H9 (cell line): ENCODE measurements around the gene C12orf57. TPM values are rescaled to one million over a fixed set of nuclear protein-coding genes. Genes with fewer than 3 reads are reported as not detected.
A peak's percentile ranks its signal among the peaks of the same experiment; 100 is the strongest.

ENCODE experiments used
- DNase-seq: peaks from one replicate; pipeline ENCODE4 v3.0.0-alpha.2; 2017
- H2AFZ ChIP-seq: one replicate; pipeline ENCODE4 v1.6.1; 2013; ENCODE audit warnings: mild to moderate bottlenecking, low read length, control low read depth, moderate library complexity
- H2AK5ac ChIP-seq: 2 replicates; pipeline ENCODE4 v1.6.1; 2013; ENCODE audit warnings: low read length, control low read depth, mixed read lengths; ENCODE audit not compliant: insufficient read length
- H2BK120ac ChIP-seq: one replicate; pipeline ENCODE4 v1.6.1; 2013; ENCODE audit warnings: low read depth, mild to moderate bottlenecking, low read length, control low read depth, inconsistent platforms; ENCODE audit not compliant: poor library complexity, severe bottlenecking
- H2BK12ac ChIP-seq: 2 replicates; pipeline ENCODE4 v1.6.1; 2013; ENCODE audit warnings: low read length, control low read depth, mixed read lengths, low read depth; ENCODE audit not compliant: insufficient read length
- H2BK15ac ChIP-seq: 2 replicates; pipeline ENCODE4 v1.6.1; 2013; ENCODE audit warnings: low read depth, low read length, control low read depth
- H2BK20ac ChIP-seq: one replicate; pipeline ENCODE4 v1.6.1; 2013; ENCODE audit warnings: low read depth, mild to moderate bottlenecking, low read length, control low read depth, inconsistent platforms; ENCODE audit not compliant: poor library complexity, severe bottlenecking
- H2BK5ac ChIP-seq: 2 replicates; pipeline ENCODE4 v1.6.1; 2013; ENCODE audit warnings: low read length, control low read depth, mixed read lengths; ENCODE audit not compliant: insufficient read length
- H3K14ac ChIP-seq: 2 replicates; pipeline ENCODE4 v1.6.1; 2013; ENCODE audit warnings: low read length, control low read depth; ENCODE audit not compliant: insufficient read depth
- H3K18ac ChIP-seq: 2 replicates; pipeline ENCODE4 v1.6.1; 2013; ENCODE audit warnings: low read depth, mild to moderate bottlenecking, mixed read lengths, low read length, control low read depth; ENCODE audit not compliant: insufficient read length
- H3K23ac ChIP-seq: 2 replicates; pipeline ENCODE4 v1.6.1; 2013; ENCODE audit warnings: low read length, control low read depth, mixed read lengths, low read depth; ENCODE audit not compliant: insufficient read length
- H3K23me2 ChIP-seq: 2 replicates; pipeline ENCODE4 v1.6.1; 2013; ENCODE audit warnings: low read depth, mild to moderate bottlenecking, mixed read lengths, low read length, control low read depth; ENCODE audit not compliant: insufficient read length, poor library complexity, severe bottlenecking
- H3K27ac ChIP-seq: 2 replicates; pipeline ENCODE4 v1.5.1; 2013; ENCODE audit warnings: low read length, control low read depth, mixed read lengths, low read depth; ENCODE audit not compliant: insufficient read length
- H3K27me3 ChIP-seq: 2 replicates; pipeline ENCODE4 v1.6.1; 2013; ENCODE audit warnings: low read length, control low read depth, inconsistent platforms; ENCODE audit not compliant: insufficient read depth
- H3K4ac ChIP-seq: 2 replicates; pipeline ENCODE4 v1.6.1; 2013; ENCODE audit warnings: low read depth, mild to moderate bottlenecking, control low read depth, inconsistent platforms, low read length, moderate library complexity
- H3K4me1 ChIP-seq: 2 replicates; pipeline ENCODE4 v1.6.1; 2013; ENCODE audit warnings: low read length, control low read depth, inconsistent platforms; ENCODE audit not compliant: insufficient read depth
- H3K4me2 ChIP-seq: 2 replicates; pipeline ENCODE4 v1.6.1; 2013; ENCODE audit warnings: low read length, control low read depth, mixed read lengths; ENCODE audit not compliant: insufficient read length, insufficient read depth
- H3K56ac ChIP-seq: 2 replicates; pipeline ENCODE4 v1.6.1; 2013; ENCODE audit warnings: low read depth, mild to moderate bottlenecking, mixed read lengths, low read length, control low read depth; ENCODE audit not compliant: insufficient read length
- H3K79me1 ChIP-seq: 2 replicates; pipeline ENCODE4 v1.6.1; 2013; ENCODE audit warnings: low read depth, mild to moderate bottlenecking, moderate library complexity, low read length, control low read depth, inconsistent platforms; ENCODE audit not compliant: insufficient read depth, poor library complexity, severe bottlenecking
- H3K79me2 ChIP-seq: 2 replicates; pipeline ENCODE4 v1.6.1; 2013; ENCODE audit warnings: low read length, control low read depth, inconsistent platforms; ENCODE audit not compliant: insufficient read depth
- H3K9ac ChIP-seq: 2 replicates; pipeline ENCODE4 v1.6.1; 2013; ENCODE audit warnings: low read length, control low read depth, mixed read lengths; ENCODE audit not compliant: insufficient read length; ENCODE audit errors: extremely low read depth
- H3K9me3 ChIP-seq: one replicate; pipeline ENCODE4 v1.6.1; 2013; ENCODE audit warnings: low read depth, low read length, inconsistent platforms; ENCODE audit not compliant: control insufficient read depth
- H3T11ph ChIP-seq: one replicate; pipeline ENCODE4 v1.6.1; 2013; ENCODE audit warnings: mild to moderate bottlenecking, low read length, control low read depth, inconsistent platforms
- H4K20me1 ChIP-seq: one replicate; pipeline ENCODE4 v1.6.1; 2013; ENCODE audit not compliant: control insufficient read depth, insufficient read length, insufficient read depth
- H4K5ac ChIP-seq: 2 replicates; pipeline ENCODE4 v1.6.1; 2013; ENCODE audit warnings: low read depth, mild to moderate bottlenecking, mixed read lengths, low read length, control low read depth; ENCODE audit not compliant: insufficient read length
- H4K8ac ChIP-seq: replicated peaks from 2 replicates; pipeline ENCODE4 v1.6.1; 2013; ENCODE audit warnings: low read length, control low read depth, mixed read lengths, low read depth; ENCODE audit not compliant: insufficient read length
- H4K91ac ChIP-seq: 2 replicates; pipeline ENCODE4 v1.6.1; 2013; ENCODE audit warnings: low read depth, mild to moderate bottlenecking, moderate library complexity, mixed read lengths, low read length, control low read depth; ENCODE audit not compliant: insufficient read length
- H3K27ac Mint-ChIP-seq, 3 experiments: 2 replicates in 2 of 3; 3 replicates in 1 of 3; pipeline ENCODE4 v1.8.0; 2020 to 2021; ENCODE audit warnings: mixed read lengths in 3 of 3, mild to moderate bottlenecking in 1 of 3, moderate library complexity in 1 of 3
- H3K27me3 Mint-ChIP-seq: 2 replicates; pipeline ENCODE4 v1.8.0; 2021; ENCODE audit warnings: low read depth, mild to moderate bottlenecking, moderate library complexity, mixed read lengths
- H3K36me3 Mint-ChIP-seq, 3 experiments: 2 replicates in 2 of 3; 3 replicates in 1 of 3; pipeline ENCODE4 v1.8.0; 2020 to 2021; ENCODE audit warnings: low read depth in 3 of 3, mixed read lengths in 3 of 3; ENCODE audit not compliant: insufficient read depth in 1 of 3
- H3K4me1 Mint-ChIP-seq, 2 experiments: 2 replicates each; pipeline ENCODE4 v1.8.0; 2020; ENCODE audit warnings: mixed read lengths in 2 of 2
- H3K4me3 Mint-ChIP-seq, 2 experiments: 2 replicates in 1 of 2; 3 replicates in 1 of 2; pipeline ENCODE4 v1.8.0; 2020 to 2021; ENCODE audit warnings: mild to moderate bottlenecking in 2 of 2, mixed read lengths in 2 of 2, moderate library complexity in 1 of 2
- H3K9me3 Mint-ChIP-seq, 2 experiments: 2 replicates in 1 of 2; 3 replicates in 1 of 2; pipeline ENCODE4 v1.8.0; 2020; ENCODE audit warnings: mild to moderate bottlenecking in 2 of 2, mixed read lengths in 2 of 2, moderate library complexity in 1 of 2
- WGBS: extraction: QIAGEN DNeasy Blood & Tissue Kit; methylation state at CpG from one replicate; pipeline ENCODE4 v1.1.7; 2013; ENCODE audit warnings: missing lambda C conversion rate, low lambda C conversion rate, mixed read lengths; ENCODE audit not compliant: insufficient read length; ENCODE audit errors: extremely low coverage; 5-methylcytosine and 5-hydroxymethylcytosine counted together
- total RNA-seq: library from RNA; stranded (reverse); gene quantifications from 2 replicates; pipeline ENCODE4 v1.2.1, GENCODE V29; 2021
- TF ChIP-seq, protein P1 (sequence below): fragments of 200-600 bp; sonication (generic); conservative IDR thresholded peaks from 3 replicates; pipeline ENCODE4 v1.8.0; 2021; ENCODE audit warnings: antibody characterized with exemption, mild to moderate bottlenecking

Gene C12orf57
- total RNA-seq, 1 experiment from 2014 or later = 195 TPM

DNA sequence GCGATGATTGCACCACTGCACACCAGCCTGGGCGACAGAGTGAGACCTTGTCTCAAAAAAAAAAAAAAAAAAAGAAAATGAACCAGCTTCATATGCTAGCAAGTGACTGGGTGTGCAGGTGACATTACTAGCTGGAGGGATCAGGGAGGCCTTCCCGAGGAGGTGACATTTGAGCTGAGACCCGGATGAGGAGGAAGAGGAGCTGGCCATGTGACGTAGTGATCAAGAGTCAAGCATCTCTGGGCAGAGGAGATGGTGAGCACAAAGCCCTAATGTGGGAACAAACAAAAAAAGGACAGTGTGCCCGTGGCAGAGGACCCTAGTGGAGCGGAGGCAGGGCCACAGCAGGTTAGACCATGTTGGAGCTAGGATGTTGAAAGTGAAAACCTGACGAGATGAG, 3.8 kb downstream of the C12orf57 start:
- H2BK12ac ChIP-seq = no peak overlapping the region
- no peaks in the 10 kb centered on the region for H3K27me3 ChIP-seq
- 0 out of 2 replicates have a peak, but pooled peaks cover 4% of the 10 kb centered on the region for H3K4me1 ChIP-seq
- no peaks in the 10 kb centered on the region for H3K79me1 ChIP-seq
- no peak overlapping the region for H3K56ac ChIP-seq
- H3K79me2 ChIP-seq = no peaks in the 10 kb centered on the region
- no peak for DNase-seq
- H3K18ac ChIP-seq = no peak overlapping the region
- WGBS = no CpG with 5 or more reads among the region's 8 CpGs
- H3K27me3 Mint-ChIP-seq = peaks cover 2% of the 10 kb centered on the region; the same call in 1 of the 2 replicates
- H4K5ac ChIP-seq = no peak overlapping the region
- no peak overlapping the region for H3K23ac ChIP-seq
- H4K91ac ChIP-seq = no peak overlapping the region
- no peak overlapping the region for H2BK20ac ChIP-seq
- H3K27ac Mint-ChIP-seq = no peak overlapping the region; a peak in 2 of 7 replicates
- no peaks in the 10 kb centered on the region; a peak in 1 of 5 replicates for H3K9me3 Mint-ChIP-seq
- H3K4ac ChIP-seq = no peak overlapping the region
- no peak overlapping the region for H2AFZ ChIP-seq
- H3K9me3 ChIP-seq = no peaks in the 10 kb centered on the region
- peak overlapping the region; percentile 18 to 25; a peak in 1 of 5 replicates for H3K4me3 Mint-ChIP-seq
- H2BK5ac ChIP-seq = no peak overlapping the region
- H3K4me1 Mint-ChIP-seq = peaks cover 42% of the 10 kb centered on the region in 2 experiments
- peaks cover 2% of the 10 kb centered on the region for H4K20me1 ChIP-seq
- no peak overlapping the region for H3K9ac ChIP-seq
- H3K27ac ChIP-seq = no peak overlapping the region
- no peak overlapping the region for H2BK15ac ChIP-seq
- no peak overlapping the region for H2AK5ac ChIP-seq
- H3K4me2 ChIP-seq = no peak overlapping the region
- peaks cover 3 to 6% (median 6%) of the 10 kb centered on the region in 3 experiments; a peak in 3 of 7 replicates for H3K36me3 Mint-ChIP-seq
- no peak overlapping the region for H3T11ph ChIP-seq
- no peak overlapping the region for H2BK120ac ChIP-seq
- TF ChIP-seq, protein P1, sequence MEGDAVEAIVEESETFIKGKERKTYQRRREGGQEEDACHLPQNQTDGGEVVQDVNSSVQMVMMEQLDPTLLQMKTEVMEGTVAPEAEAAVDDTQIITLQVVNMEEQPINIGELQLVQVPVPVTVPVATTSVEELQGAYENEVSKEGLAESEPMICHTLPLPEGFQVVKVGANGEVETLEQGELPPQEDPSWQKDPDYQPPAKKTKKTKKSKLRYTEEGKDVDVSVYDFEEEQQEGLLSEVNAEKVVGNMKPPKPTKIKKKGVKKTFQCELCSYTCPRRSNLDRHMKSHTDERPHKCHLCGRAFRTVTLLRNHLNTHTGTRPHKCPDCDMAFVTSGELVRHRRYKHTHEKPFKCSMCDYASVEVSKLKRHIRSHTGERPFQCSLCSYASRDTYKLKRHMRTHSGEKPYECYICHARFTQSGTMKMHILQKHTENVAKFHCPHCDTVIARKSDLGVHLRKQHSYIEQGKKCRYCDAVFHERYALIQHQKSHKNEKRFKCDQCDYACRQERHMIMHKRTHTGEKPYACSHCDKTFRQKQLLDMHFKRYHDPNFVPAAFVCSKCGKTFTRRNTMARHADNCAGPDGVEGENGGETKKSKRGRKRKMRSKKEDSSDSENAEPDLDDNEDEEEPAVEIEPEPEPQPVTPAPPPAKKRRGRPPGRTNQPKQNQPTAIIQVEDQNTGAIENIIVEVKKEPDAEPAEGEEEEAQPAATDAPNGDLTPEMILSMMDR = no peak
- H4K8ac ChIP-seq = no peak overlapping the region
- H3K14ac ChIP-seq = no peak overlapping the region
- H3K23me2 ChIP-seq = peaks cover 16% of the 10 kb centered on the region
